OCI-LY1 (cell line): Measurements from ENCODE around the gene CCL14.

Source experiments
- H2AFZ ChIP-seq: fragments of 200-600 bp; sonication (generic), shearing (Covaris generic); 2 replicates; pipeline ENCODE4 v1.6.0; 2014; ENCODE audit warnings: antibody characterized with exemption, mild to moderate bottlenecking, low read length
- H3F3A ChIP-seq: fragments of 200-600 bp; sonication (generic), shearing (Covaris generic); 2 replicates; pipeline ENCODE4 v1.6.0; 2014; ENCODE audit warnings: mild to moderate bottlenecking, antibody characterized with exemption, low read length, moderate library complexity; ENCODE audit not compliant: insufficient read depth
- H3K27ac ChIP-seq: fragments of 200-600 bp; sonication (generic); 2 replicates; pipeline ENCODE4 v1.5.1; 2014; ENCODE audit warnings: low read length, mixed run types, mild to moderate bottlenecking, low read depth; ENCODE audit not compliant: poor library complexity, severe bottlenecking
- H3K27me3 ChIP-seq: fragments of 200-600 bp; sonication (generic); 2 replicates; pipeline ENCODE4 v1.6.0; 2014; ENCODE audit warnings: antibody characterized with exemption, mild to moderate bottlenecking, low read length, moderate library complexity; ENCODE audit not compliant: insufficient read depth
- H3K36me3 ChIP-seq: fragments of 200-600 bp; sonication (generic); 2 replicates; pipeline ENCODE4 v1.6.1; 2014; ENCODE audit warnings: mild to moderate bottlenecking, antibody characterized with exemption, low read length, moderate library complexity, mixed read lengths; ENCODE audit not compliant: insufficient read depth
- H3K4me1 ChIP-seq: fragments of 200-600 bp; sonication (generic); 2 replicates; pipeline ENCODE4 v1.5.1; 2014; ENCODE audit warnings: mild to moderate bottlenecking, low read length, moderate library complexity; ENCODE audit not compliant: insufficient read depth, severe bottlenecking
- H3K4me2 ChIP-seq: fragments of 200-600 bp; sonication (generic), shearing (Covaris generic); 2 replicates; pipeline ENCODE4 v1.6.1; 2014; ENCODE audit warnings: low read length
- H3K4me3 ChIP-seq: fragments of 200-600 bp; sonication (generic); 2 replicates; pipeline ENCODE4 v1.5.1; 2014; ENCODE audit warnings: low read length, low read depth, mild to moderate bottlenecking, mixed read lengths; ENCODE audit not compliant: poor library complexity, severe bottlenecking
- H3K79me2 ChIP-seq: fragments of 200-600 bp; shearing (Covaris generic); 2 replicates; pipeline ENCODE4 v1.6.1; 2016; ENCODE audit warnings: mixed run types, low read length, mixed read lengths; ENCODE audit not compliant: insufficient read depth
- H3K9ac ChIP-seq: fragments of 200-600 bp; sonication (generic), shearing (Covaris generic); 2 replicates; pipeline ENCODE4 v1.6.1; 2014; ENCODE audit warnings: mild to moderate bottlenecking, low read length, mixed read lengths
- H3K9me2 ChIP-seq: fragments of 200-600 bp; sonication (generic), shearing (Covaris generic); 2 replicates; pipeline ENCODE4 v1.6.1; 2014; ENCODE audit warnings: low read depth, mild to moderate bottlenecking, low read length, mixed read lengths
- H3K9me3 ChIP-seq: fragments of 200-600 bp; shearing (Covaris generic); 2 replicates; pipeline ENCODE4 v1.6.1; 2014; ENCODE audit warnings: low read length, mixed read lengths
- H4K20me1 ChIP-seq: fragments of 200-600 bp; sonication (generic), shearing (Covaris generic); 2 replicates; pipeline ENCODE4 v1.6.0; 2016; ENCODE audit warnings: mild to moderate bottlenecking, low read length; ENCODE audit not compliant: insufficient read depth
- CTCF ChIP-seq: fragments of 200-600 bp; sonication (generic), shearing (Covaris generic); IDR thresholded peaks from 2 replicates; pipeline ENCODE4 v1.5.1; 2017; ENCODE audit warnings: mild to moderate bottlenecking, antibody characterized with exemption, low read length, moderate library complexity, mixed read lengths
- EZH2 ChIP-seq: fragments of 200-600 bp; sonication (generic), shearing (Covaris generic); IDR thresholded peaks from 2 replicates; pipeline ENCODE4 v1.8.0; 2017; ENCODE audit warnings: borderline replicate concordance, mixed run types, mild to moderate bottlenecking, antibody characterized with exemption, low read length, moderate library complexity, mixed read lengths

Gene CCL14

DNA sequence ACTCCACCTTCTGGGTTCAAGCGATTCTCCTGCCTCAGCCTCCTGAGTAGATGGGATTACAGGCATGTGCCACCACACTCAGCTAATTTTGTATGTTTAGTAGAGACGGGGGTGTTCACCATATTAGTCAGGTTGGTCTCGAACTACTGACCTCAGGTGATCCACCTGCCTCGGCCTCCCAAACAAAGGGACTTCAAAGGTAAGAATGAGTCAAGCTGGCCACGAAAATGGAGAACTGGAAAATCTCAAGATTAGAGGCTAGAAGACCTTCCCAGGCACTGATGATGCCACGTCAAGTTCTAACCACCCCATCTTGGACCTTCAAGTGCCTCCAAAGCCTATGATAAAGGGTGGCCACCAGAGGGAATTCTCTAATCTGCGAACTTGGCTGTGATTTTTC is 16.1 kb upstream of the CCL14 start:
- H3K27me3 ChIP-seq = no peaks in the 10 kb centered on the region
- H3K36me3 ChIP-seq = no peaks in the 10 kb centered on the region
- H3F3A ChIP-seq = no peaks in the 10 kb centered on the region
- H2AFZ ChIP-seq = no peak overlapping the region
- no peak overlapping the region for H3K4me2 ChIP-seq
- no peaks in the 10 kb centered on the region for H3K9me3 ChIP-seq
- H4K20me1 ChIP-seq = no peaks in the 10 kb centered on the region
- TF ChIP-seq CTCF = no peak
- no peak overlapping the region for H3K4me3 ChIP-seq
- no peak overlapping the region for H3K27ac ChIP-seq
- H3K9me2 ChIP-seq = no peaks in the 10 kb centered on the region
- H3K79me2 ChIP-seq = no peaks in the 10 kb centered on the region
- no peaks in the 10 kb centered on the region for H3K4me1 ChIP-seq
- no peak overlapping the region for H3K9ac ChIP-seq

- Histone ChIP-seq H3K9ac (no peak overlapping the region), H2AFZ (no peak overlapping the region), H3K4me2 (no peak overlapping the region), H3K36me3 (no peaks in the 10 kb centered on the region), H3K27ac (no peak overlapping the region), H3K9me2 (no peaks in the 10 kb centered on the region), H3F3A (no peaks in the 10 kb centered on the region), H3K4me3 (no peak overlapping the region), H4K20me1 (no peaks in the 10 kb centered on the region), H3K4me1 (no peaks in the 10 kb centered on the region), H3K27me3 (no peaks in the 10 kb centered on the region), H3K79me2 (no peaks in the 10 kb centered on the region), H3K9me3 (no peaks in the 10 kb centered on the region)
- TF ChIP-seq CTCF (no peak), EZH2 (no peak)
Observed at GRCh38 chr17:36001862-36002603, 15.5 kb upstream of the CCL14 start.

DNA sequence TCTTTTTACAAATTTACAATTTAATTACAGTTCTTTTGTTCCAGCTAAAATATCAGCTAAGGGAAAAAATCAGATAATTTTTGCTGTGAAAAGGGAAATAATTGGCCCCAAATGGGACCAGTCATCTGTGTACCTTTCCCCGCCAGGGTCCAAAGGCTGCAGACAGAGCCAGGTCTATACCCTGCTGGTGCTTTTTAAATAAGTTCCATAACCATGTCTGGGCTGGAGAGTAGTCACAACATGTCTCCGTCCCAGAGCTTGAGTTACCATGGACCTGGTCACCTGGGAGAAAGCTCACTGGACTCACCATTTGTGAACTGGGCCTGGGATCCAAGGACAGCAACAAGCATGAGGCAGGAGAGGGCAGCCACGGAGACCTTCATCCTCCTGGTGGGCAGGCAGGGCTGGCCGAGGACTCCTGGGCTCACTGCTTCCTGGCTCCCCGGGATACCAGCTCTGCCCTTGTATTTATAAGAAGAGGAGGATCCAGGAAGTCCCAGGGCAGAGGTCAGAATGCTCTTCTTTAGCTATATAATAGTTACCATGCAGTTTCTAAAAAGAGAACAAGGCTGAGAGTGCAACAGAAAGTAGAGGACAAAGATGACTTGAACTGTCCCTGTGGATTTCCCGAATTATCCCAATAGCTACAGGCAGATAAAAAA is 14.7 kb upstream of the CCL14 start, which contains the start of gene CCL15:
Gene CCL15 (minus strand): TSS at position 444 of the 662 bp plus-strand sequence. CDS start 61 bp downstream, at position 383.
- H2AFZ ChIP-seq = no peak within 1 kb of the TSS
- no peaks in the 10 kb centered on the region for H4K20me1 ChIP-seq
- H3K36me3 ChIP-seq = no peaks in the 10 kb centered on the region
- no peaks in the 10 kb centered on the region for H3K9me2 ChIP-seq
- no peak within 1 kb of the TSS for H3K4me3 ChIP-seq
- H3K27me3 ChIP-seq = no peaks in the 10 kb centered on the region
- H3K4me2 ChIP-seq = no peak within 1 kb of the TSS
- no peak within 1 kb of the TSS for H3K27ac ChIP-seq
- no peaks in the 10 kb centered on the region for H3K4me1 ChIP-seq
- H3K79me2 ChIP-seq = no peaks in the 10 kb centered on the region
- H3K9ac ChIP-seq = no peak within 1 kb of the TSS
- no peaks in the 10 kb centered on the region for H3K9me3 ChIP-seq
- no peaks in the 10 kb centered on the region for H3F3A ChIP-seq
- TF ChIP-seq EZH2 = no peak
- TF ChIP-seq CTCF = no peak
